G401.6 (cell line): ENCODE results near the gene DACH1.

Experiments used
- FAIRE-seq: peaks from 2 replicates; lab custom pipeline; 2012; peaks lifted over from hg19 to GRCh38; lab: Jason Lieb, UNC

DACH1 gene

DNA sequence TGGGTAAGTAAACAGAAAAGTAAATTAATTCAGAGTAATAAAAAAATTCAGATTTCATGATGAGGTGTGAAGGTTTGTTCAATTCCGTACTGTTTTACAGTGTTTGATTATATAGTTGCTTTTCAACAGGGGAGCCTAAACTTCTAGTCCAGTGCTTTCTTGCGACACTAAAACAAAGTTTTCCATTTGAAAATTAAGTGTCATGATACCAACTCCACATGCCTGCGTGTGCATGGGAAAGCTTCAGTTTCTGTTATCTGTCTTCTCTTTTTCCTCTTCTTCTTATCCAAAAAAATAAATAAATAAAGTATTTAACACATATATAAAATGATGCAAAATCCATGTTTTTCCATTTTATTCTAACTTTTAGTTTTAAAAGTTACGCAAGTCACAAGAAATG lies 165.3 kb downstream of the DACH1 start:
- no peak for FAIRE-seq

DNA sequence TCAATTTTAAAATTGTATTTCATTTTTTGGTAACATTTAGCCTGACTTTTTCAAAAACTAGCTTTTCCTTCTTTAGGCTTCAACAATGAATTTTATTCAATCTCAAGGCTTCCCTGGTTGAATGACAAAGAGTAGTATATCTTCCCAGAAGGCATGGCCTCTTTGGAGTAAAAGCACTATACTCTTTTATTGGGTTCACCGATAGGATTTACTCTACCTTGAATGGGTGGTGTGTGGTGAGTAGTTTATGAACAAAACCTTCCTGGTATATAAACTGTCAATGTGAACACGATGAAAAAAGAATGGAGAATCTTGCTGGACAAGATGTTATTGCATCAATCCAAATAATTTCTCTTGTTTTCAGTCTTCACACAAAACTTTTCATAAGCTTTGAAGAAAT lies 167.7 kb downstream of the DACH1 start:
- FAIRE-seq: no peak

DNA sequence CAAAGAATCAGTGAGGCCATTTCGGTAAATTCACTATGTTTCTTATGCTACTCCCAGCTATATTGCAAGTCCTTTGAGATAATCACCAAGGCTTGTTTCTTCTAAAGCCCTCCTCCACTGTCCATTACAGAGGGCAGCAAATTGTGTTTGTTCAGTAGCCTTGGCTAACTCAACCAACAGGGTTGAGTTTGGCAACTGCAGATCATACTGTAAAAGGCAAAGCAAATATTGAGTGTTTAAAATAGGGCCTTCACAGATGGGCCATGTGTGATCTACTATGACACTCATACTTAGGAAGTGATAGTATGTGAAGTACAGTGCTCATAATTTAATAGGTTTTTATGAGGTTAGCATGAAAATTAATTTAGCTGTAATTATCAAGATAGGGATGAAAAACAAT lies 171.3 kb downstream of the DACH1 start:
- no peak for FAIRE-seq

DNA sequence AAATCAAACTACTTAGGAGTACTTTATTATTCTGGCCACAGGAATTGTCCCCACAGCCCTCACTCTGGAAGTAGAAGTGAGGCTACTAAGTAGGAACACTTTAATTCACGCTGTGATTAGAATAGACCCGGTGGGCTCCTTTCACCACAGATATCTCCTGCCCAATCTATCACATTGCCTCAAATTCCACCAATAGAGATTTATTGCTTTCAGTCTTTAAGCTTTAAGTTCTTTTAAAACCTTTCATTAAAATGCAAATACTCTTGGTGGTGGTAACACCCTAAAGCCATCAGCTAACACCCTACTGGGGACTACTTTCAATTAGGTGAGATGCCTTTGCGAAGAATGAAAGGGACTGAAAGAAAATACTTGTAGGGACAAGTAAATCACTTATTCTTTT lies 181.9 kb downstream of the DACH1 start:
- no peak for FAIRE-seq

DNA sequence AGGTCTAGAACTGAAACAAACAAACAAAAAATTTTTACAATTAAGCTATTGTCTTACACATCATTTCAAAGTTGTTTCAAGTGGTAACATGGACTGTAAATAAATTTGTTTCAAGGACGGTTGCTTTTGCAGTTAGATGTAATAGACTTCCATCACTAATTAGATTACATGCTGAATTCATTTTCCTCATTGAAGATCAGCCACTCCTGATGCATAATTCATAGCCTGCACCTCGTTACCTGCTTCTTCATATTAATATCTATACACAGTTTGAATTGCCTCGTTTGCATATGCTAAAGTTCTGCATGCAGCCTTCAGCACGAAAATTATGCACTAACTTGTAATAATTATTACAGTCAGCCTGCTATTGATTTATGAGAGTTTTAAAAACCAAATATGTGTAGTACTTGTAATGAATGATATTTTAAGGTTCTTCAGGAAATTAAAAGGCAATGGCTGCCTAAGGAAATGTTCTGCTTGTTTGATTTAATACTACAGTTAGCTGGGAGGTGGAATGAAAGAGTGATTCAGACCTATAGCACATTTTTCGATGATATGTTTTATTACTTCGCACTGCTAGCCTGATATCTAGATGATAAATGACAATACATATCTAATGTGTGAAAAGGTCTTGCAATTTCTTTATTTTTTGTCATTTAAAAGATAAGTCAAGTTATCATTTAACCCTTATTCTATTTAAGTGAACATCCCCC lies 184.9 kb downstream of the DACH1 start:
- no peak for FAIRE-seq

DNA sequence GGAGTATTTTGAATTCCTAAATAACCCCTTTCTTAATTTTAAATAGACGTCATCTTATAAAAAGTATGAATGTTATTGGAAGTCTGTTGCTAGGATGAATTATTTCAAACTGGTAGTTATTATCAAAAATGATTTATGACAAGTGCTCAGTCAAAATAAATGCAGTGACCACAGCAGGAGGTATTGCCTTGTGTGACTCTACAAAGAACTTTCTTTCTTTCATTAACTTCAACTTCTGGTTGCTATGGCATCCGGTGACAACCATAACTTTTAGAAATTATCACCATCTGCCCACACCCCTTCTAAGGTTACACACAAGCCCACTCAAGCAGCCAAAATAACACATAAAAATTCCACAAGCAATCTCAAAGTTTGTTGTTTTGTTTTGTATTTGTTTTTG lies 189.9 kb downstream of the DACH1 start:
- no peak for FAIRE-seq

DNA sequence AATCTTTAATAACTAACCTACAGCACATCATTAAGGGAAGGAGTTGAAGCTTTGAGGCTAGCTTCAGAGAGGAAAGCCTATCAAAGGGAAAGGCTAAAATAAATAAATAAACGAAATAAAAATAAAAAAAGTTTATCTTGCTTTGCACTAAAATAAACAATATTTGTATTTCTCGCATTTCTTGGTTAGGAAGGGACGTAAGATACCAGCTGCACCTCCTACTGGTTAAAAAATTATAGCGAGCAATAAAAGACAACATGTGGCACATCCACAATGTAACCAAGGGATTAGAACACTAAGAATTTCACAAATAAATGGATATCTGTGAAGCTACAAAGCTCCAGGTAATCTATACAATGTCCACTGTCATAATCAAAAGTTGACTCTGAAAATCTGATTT lies 194.5 kb downstream of the DACH1 start:
- no peak for FAIRE-seq

DNA sequence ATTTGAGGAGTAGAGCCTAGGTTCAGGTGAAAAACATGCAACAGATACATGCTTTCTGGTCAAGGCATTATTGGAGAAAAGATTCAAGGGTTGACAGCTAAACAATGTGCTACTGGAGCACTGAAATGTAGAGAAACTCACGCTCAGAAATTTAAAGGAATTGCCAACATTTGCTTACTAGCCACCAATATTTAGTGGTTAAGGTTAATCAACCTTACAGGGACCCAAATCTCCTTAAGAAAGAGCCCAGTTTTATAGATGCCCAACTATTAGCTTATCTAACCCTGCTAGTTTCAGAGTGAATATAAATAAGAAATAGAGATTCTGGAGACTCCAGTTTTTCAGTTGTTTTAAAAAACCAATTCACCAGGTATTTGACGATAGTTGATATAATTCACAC lies 203.6 kb downstream of the DACH1 start:
- no peak for FAIRE-seq

DNA sequence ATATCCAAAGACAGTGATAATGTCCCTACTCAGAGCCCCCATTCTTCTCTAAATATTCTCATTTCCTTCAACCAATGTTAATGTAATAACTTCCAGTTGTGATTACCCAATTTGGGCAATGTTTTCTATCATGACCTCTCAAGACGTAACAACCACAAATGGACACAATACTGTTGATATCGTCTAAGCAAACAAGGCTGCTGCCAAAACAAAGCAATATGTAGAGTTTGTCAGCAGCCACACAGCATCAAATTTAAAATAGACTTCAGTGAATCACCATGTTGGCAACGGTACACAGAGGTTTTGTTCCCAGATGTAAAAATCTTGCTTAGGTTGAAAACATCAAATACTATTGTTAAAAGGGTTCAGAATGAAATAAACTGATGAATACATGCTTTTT lies 205.1 kb downstream of the DACH1 start:
- no peak for FAIRE-seq

DNA sequence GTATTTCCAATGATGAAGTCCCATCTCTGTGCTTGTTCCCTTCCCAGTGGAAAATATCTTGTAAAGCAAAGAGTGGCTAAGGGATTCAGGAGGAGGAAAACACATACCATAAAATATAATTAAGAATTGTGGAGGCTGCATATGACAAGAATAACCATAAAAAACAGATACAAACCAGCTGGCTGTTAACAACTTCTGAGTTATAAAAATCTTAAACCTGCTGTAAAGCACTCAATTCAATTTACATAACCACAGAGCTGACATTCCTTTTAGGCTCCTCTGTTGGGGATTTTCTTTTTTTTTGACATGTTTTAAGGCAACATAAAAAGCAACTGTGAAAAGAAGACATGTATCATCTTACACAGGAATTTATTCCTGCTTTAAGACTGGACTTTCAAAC lies 207.6 kb downstream of the DACH1 start:
- no peak for FAIRE-seq

DNA sequence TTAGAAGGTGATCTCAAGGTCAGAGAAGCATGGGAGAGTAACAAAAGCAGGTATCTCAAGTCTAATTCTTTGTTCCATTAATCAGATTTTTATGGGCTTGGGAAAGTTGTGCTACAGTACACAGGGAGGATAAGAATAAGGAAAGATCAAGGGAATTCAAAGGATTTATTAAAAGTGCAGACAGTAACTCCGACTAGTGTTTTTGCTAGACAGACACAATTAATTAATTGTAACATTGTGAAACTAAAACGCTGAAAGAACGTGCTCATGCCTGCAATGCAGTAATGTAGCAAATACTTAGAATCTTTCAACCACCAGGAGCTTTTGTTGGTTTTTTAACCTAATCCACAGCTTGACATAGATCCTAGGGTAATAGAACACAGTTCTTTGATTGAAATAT lies 221.5 kb downstream of the DACH1 start:
- FAIRE-seq: no peak

DNA sequence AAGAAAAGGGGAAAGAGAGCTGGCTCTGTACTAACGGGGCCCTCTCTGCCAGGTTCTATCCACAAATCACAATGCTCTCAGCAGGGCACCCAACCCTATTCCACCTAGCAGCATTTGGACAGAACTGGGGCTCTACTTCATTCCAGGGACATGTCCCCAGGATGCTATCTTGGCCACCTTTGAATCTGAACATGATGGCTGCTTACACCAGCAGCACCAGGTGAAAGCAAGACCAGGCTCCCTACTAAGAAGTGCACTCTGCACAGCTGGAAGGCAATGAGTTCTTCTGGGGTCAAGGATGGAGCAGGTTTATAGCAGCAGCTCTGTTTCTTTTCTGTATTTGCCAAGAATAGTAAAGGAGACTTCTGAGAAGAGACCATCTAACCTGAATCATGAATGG lies 222.4 kb downstream of the DACH1 start:
- no peak for FAIRE-seq

DNA sequence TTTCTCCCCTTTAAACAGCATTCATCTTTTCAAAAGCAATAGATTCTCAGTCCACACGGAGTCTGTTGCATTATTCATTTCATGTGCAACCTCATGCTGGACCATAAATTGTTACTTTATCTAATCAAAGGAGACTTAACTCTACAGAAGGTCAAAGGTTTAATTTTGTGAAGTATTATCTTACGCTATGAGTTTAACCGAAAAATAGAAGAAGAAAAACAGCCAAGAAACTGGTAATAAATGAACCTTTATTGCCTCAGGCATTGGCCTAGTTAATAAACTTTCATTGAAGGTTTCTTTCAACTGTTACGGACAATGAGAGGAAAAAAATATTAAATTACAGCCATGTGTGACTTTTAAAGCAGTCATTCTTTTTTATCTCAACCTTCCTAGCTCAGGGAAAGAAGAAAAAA lies 223.6 kb downstream of the DACH1 start:
- FAIRE-seq: no peak

DNA sequence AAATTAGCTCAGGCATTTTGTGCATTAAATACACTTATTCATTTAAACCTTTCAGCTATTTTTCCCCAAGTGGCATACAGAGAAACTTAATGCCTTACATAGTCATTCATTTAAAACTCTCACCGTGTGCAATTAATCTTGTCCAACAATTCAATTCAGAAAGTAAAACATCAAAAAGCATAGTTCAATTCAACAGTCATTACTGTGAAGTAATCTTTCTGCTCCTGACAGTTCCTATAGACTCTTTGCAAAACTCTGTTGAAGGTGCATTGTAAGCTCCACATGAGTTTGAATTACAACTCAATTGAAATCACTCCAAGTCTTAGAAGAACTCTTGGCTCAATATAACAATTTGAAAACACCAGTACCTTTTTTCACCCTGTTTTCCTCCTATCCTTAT lies 228.3 kb downstream of the DACH1 start:
- FAIRE-seq: no peak

DNA sequence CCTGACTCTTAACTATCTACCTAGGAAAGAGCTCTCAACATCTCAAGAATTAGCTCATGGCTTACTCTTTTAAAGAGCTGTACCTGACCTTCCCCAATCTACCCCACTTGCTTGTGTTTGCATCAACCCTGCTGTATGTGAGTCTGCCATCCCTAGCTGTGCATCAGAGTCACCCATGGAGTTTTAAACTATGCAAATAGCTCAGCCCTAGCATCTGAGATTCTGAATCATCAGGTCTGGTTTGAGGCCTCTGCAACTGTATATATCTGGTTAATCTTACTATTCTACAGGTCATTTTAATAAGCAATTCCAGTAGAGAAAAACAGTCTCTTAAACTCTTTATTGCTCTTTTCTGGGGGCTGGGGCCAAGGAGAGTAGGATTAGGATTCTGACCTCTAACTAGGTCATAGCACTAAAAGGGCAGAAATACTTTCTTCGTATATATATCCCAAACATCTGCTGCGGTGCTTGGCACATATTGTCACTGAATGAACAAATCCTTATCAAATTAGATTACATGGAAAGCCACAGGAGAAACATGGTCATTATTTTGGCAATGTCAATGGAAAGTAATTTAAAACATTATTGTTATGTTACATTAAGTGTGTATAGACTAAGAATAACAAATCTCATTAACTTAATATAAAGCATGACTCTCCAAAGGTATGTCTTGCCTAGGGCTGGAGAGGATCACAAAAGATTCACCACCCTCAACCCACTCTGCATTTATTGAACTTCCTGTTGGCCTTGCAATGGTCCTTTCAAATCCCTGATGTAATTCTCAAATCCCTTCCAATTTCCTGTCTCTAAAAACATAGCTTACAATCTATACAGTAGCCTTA lies 232.2 kb downstream of the DACH1 start:
- FAIRE-seq: no peak

DNA sequence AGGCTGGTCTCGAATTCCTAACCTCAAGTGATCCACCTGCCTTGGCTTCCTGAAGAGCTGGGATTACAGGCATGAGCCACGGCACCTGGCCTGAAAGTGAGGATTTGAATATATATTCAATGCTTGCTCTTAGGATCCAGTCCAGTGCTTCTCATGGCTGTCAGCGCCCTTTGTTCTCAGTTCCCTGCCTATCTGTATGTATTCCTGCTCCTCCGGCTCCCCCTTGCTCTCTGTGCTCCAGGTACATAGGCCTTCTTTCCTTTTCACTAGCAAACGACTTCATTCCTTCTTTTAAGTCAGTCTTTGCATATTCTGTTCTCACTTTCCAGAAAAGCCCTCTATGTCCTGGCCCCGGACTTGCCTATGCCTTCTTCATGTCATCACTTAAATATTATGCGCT lies 232.8 kb downstream of the DACH1 start:
- no peak for FAIRE-seq

DNA sequence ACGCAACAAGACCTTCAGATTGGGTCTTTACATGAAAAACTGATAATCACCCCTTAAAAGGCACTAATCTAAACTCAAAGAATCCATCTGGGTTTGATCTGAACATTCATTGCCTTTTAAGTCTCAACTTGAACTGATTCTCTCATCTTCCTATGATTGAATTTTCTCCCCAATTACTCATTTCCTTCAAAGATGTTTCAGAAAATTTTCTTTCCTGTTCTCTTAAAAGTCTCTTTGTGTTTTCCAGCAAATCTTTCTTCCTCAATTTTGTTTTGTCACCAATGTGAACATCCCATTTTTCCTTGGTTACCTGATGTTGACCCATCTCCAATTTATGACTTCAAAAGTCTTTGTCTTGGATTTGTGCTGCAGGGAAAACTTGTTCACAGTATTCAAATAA lies 234.3 kb downstream of the DACH1 start:
- no peak for FAIRE-seq

DNA sequence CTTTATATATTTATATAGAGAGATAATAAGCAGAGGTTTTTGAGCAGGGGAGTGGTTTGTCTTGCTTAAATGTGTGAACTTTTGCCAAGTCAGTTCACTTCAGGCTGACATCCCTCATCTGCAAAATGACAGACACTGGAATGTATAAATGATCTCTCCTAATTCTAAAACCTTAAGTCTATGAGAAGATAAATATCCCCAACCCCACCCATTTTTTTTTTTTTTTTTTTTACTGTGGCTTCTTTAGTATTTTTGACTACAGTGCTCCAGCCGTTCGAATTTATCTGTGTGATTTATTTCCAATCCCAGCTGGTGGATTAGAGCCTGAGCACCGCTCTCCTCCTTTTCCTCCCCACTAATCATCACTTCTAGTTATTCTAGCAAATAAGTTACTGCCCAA lies 234.8 kb downstream of the DACH1 start:
- no peak for FAIRE-seq

DNA sequence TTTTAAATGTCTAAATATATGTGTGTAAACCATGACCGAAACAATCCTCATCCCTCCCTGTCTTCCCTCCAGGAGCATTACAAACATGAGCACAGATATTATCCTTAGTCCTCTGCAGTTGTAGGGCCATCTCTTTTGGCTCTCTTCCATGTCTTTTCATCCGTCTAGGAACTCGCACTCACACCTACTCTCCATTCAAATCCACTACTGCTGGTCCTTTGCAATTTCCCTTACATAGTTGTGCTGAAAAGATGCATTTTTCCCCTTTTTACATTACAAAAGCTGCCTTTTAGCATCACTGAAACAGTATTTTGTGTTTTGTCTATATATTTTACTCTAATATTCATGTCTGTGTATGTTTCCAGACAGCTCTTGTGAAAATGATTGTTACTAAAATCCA lies 237.8 kb downstream of the DACH1 start:
- FAIRE-seq: no peak

DNA sequence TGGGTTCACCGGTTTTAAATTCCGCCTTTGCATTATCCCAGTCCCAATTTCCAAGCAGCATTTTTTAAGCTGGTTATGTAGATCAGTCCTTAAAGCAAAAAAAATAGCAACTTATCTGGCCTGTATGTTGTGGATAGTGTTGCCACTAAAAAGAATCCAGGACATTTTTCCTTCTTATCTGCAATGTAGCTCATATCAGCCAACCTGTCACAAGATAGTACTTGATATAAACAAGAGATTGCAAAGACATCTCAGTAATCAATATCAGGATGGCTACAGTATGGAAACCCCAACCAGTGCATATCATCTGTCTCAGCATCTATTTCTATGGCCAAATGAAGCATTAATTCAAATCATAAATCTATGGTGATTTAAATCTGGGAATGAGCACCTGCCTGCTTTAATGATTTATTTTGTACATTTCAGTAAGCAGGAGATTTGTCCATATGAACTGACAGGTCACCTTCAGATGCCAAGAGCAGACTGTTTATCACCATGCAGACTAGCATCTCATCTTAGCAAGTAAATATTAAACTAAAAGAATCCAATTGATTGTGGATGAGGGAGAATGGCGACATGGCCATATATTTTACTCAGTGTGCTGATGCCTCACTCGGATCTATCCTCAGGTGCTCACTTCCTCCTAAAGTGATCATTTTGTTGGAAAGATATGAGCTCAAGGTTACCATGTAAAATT lies 240.4 kb downstream of the DACH1 start:
- FAIRE-seq: no peak

DNA sequence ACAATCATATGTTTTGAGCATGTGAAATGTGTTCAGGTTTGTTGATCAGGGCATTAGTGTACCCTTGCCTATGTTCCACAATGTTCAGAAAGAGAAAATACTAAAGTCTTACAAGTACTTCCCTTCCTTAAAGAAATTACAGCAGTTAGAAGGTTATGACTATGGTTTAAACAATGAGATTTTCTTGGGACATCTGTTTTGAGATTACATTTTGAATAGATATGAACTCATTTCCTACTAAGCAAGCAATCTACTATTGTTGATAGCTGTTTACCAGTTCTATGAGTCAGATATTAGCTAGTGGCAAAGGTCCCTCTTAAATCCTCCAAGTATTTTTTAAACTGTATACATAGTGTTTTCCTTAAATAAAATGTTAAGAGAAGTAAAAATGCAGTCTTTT lies 241.3 kb downstream of the DACH1 start:
- FAIRE-seq: no peak

DNA sequence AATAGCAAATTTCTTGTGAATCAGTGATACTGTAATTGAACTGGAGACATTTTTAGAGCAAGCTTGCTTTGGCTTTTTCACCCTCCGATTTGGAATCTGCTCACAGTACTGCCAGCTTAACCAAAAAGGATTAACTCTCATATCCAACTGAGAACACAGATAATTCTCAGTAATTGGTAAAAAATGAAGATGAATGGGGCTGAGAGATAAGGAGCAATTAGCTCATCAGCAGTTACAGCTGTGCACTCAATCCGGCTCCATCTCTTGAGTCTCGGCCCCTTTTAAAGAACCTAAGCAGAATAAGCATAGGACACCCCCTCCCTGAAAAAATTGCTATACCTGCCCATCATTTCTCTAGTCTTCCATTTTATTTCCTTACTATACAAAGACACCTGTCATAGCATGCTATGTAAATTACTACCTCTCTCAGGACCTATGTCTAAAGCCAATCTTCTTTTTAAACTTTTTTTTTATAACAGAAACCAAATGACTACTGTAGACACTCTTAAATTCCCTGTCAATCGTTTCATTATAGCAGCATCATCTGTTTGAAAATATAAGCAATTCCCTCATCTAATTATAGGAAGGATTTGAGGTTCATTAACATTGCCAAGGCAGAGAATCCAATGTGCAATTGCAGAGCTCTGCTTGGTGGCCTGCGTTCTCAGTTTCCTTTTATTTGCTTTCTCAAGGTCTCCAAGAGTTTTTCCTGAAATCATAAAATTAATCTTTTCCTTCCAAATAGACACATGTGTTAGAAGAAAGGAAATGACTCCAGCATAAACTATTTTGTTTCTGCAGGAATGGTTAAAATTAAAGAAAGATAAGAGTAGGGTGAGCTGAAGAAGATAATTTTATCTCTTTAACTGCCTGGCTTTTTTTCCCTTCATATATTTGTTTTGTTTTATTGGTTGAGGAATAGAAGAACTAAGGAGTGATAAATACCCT lies 242.1 kb downstream of the DACH1 start:
- no peak for FAIRE-seq
